Fibroblast of the aortic adventitia (primary cell): ENCODE measurements around the gene ZFP69B. TPM values are rescaled to one million over a fixed set of nuclear protein-coding genes. Genes with fewer than 3 reads are reported as not detected.

ENCODE experiments used
- DNase-seq: peaks from one replicate; pipeline ENCODE4 v3.0.0-alpha.2; 2010; ENCODE audit warnings: low read depth
- H3K4me3 ChIP-seq: 2 replicates; pipeline ENCODE4 v1.5.1; 2011; ENCODE audit warnings: low read depth, mild to moderate bottlenecking, control low read depth, low read length, moderate library complexity
- CTCF ChIP-seq: IDR thresholded peaks from 2 replicates; pipeline ENCODE4 v1.5.1; 2011; ENCODE audit warnings: mild to moderate bottlenecking, low read length, control low read depth, inconsistent platforms; ENCODE audit not compliant: insufficient read depth
- total RNA-seq: library from RNA; depleted of rRNA; stranded (reverse); fragments of >200 nt; gene quantifications from 2 replicates; pipeline ENCODE4 v1.2.3, GENCODE V29; 2012; ENCODE audit warnings: low replicate concordance

The ZFP69B gene
- total RNA-seq, 1 donor = 6.1 TPM

- DNase-seq = no peak
- TF ChIP-seq CTCF = no peak
Measured at GRCh38 chr1:40411294-40411693, 39.0 kb upstream of the ZFP69B start.

GRCh38 chr1:40411843-40412242 is 38.4 kb upstream of the ZFP69B start:
- DNase-seq = no peak
- no peak overlapping the region for H3K4me3 ChIP-seq
- no peak for TF ChIP-seq CTCF

More at GRCh38 chr1:40411294-40411693, 39.0 kb upstream of the ZFP69B start:
- H3K4me3 ChIP-seq = no peak overlapping the region

- H3K4me3 ChIP-seq = no peak overlapping the region
Measured at GRCh38 chr1:40413527-40414252, 36.6 kb upstream of the ZFP69B start.

GRCh38 chr1:40414331-40414730 is 35.9 kb upstream of the ZFP69B start:
- no peak for DNase-seq
- H3K4me3 ChIP-seq = no peak overlapping the region
- TF ChIP-seq CTCF = no peak

More at GRCh38 chr1:40413527-40414252, 36.6 kb upstream of the ZFP69B start:
- no peak for DNase-seq
- no peak for TF ChIP-seq CTCF

- no peak overlapping the region for H3K4me3 ChIP-seq
- no peak for TF ChIP-seq CTCF
- no peak for DNase-seq
Measured at GRCh38 chr1:40416709-40417108, 33.6 kb upstream of the ZFP69B start.

- DNase-seq = peak; percentile 25
- no peak overlapping the region for H3K4me3 ChIP-seq
- TF ChIP-seq CTCF = no peak
Measured at GRCh38 chr1:40421431-40422384, 28.6 kb upstream of the ZFP69B start.
